Measurements from ENCODE around the gene TMEM86B. TPM values are rescaled to one million over a fixed set of nuclear protein-coding genes. Genes with fewer than 3 reads are reported as not detected.
"Not testable (repeated sequence)": the region's sequence is repeated elsewhere in the genome, so short reads cannot be mapped to it uniquely, and the experiment has no call there.

Gene TMEM86B
- total RNA-seq, 1 experiment from 2014 or later: 0.16 TPM

DNA sequence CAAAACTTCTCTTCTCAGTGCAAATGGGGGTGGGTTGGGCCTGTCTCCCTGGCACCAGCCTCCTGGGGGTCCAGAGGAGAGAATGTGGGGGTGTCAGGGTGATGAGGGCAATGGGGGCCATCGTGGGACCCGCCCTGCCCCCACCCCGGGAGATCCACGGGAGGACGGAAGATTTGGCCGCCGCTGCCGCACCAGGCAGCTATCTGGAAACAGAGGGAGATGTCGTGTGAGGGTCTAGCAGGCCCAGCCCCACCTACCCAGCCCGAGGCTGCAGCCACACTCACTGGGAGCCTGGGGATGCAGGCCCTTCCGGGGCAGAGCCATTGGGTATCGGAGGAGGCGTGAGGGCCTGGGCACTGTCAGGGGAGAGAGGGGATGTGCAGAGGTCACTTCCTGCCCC is 1.8 kb upstream of the TMEM86B start:
- Histone ChIP-seq H3K36me3 (peaks cover 56% of the 10 kb centered on the region), H3K4me3 (no peak overlapping the region), H3K9me3 (no peaks in the 10 kb centered on the region), H3K27me3 (no peaks in the 10 kb centered on the region)
- DNase-seq: no peak

- Histone ChIP-seq H3K9me3 (no peaks in the 10 kb centered on the region), H3K27me3 (no peaks in the 10 kb centered on the region), H3K4me3 (no peak overlapping the region), H3K36me3 (peaks cover 54% of the 10 kb centered on the region)
- DNase-seq: no peak
Observed at GRCh38 chr19:55229789-55230182, 1.2 kb upstream of the TMEM86B start.

DNA sequence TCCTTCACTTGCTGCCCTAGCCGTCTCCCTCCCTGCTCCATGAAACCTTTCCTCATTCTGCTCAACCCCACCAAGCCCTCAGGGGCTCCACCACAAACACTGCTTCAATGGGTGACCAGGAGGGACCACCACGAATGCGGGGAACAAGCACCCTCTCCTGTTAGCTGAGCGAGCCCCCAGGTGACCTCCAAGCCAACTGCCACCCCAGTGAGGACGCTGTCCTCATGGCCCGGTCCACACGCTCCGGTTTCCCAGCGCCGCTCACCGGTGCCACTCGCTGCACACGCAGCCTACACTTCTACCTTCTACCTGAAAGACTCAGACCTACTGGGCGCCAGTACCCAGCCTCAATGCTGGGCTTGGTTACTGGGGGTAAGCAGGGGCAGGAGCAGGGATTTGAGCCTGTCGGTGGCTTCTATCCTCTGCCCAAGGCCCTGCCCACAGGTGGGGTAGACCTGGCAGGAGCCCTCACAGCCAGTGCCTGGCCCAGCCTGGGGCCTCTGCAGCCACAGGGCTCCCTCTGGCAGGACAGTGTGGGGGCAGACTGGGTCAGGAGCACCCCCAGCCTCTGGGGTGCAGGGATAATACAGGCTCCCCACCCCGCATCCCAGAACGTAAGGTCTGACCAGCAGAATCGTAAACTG is 704 bp upstream of the TMEM86B start:
- Histone ChIP-seq H3K36me3 (peaks cover 51% of the 10 kb centered on the region), H3K9me3 (no peaks in the 10 kb centered on the region), H3K27me3 (no peaks in the 10 kb centered on the region), H3K4me3 (no peak overlapping the region)
- DNase-seq: no peak

- peaks cover 39% of the 10 kb centered on the region for H3K36me3 ChIP-seq
- H3K9me3 ChIP-seq: no peaks in the 10 kb centered on the region
- DNase-seq: no peak
- H3K4me3 ChIP-seq: no peak overlapping the region
- H3K27me3 ChIP-seq: no peaks in the 10 kb centered on the region
Observed at GRCh38 chr19:55228015-55228391, 560 bp downstream of the TMEM86B start.

- peaks cover 33% of the 10 kb centered on the region for H3K36me3 ChIP-seq
- H3K4me3 ChIP-seq: no peak overlapping the region
- no peak for DNase-seq
- H3K9me3 ChIP-seq: no peaks in the 10 kb centered on the region
- no peaks in the 10 kb centered on the region for H3K27me3 ChIP-seq
Observed at GRCh38 chr19:55227241-55228014, 1.1 kb downstream of the TMEM86B start.

DNA sequence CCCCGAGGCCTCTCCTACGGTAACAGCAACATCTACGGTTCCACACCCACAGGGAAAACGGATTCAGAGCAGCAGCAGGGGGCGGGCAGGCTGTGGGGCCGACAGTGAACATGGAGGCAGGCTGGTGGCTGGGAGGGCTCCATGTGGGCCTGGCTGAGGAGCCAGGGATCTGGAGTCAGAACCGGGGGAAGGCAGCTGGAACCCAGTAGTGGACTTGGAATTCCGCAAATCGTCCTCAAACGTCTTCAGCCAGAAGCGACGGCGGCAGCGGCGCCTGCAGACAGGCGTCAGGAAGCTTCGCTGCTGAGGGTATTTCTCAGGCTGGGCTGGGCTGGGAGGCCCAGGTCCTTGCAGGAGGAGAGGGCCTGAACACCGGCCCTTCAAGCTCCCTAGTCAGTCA is 1.8 kb downstream of the TMEM86B start:
- Histone ChIP-seq H3K27me3 (no peaks in the 10 kb centered on the region), H3K9me3 (no peaks in the 10 kb centered on the region), H3K36me3 (peaks cover 28% of the 10 kb centered on the region), H3K4me3 (no peak overlapping the region)
- DNase-seq: no peak

GRCh38 chr19:55226273-55226672 is 2.3 kb downstream of the TMEM86B start:
- Histone ChIP-seq H3K36me3 (peaks cover 23% of the 10 kb centered on the region), H3K4me3 (no peak overlapping the region), H3K9me3 (no peaks in the 10 kb centered on the region), H3K27me3 (no peaks in the 10 kb centered on the region)
- no peak for DNase-seq

GRCh38 chr19:55225415-55225958 is 3.1 kb downstream of the TMEM86B start:
- H3K9me3 ChIP-seq: peaks cover 4% of the 10 kb centered on the region; the same call in 1 of the 2 replicates
- DNase-seq: no peak
- peaks cover 20% of the 10 kb centered on the region for H3K36me3 ChIP-seq

GRCh38 chr19:55224679-55225414 is 3.7 kb downstream of the TMEM86B start:
- peaks cover 17% of the 10 kb centered on the region for H3K36me3 ChIP-seq
- not testable (repeated sequence) for H3K9me3 ChIP-seq, H3K4me3 ChIP-seq, DNase-seq, H3K27me3 ChIP-seq

More at GRCh38 chr19:55225415-55225958, 3.1 kb downstream of the TMEM86B start:
- Histone ChIP-seq H3K27me3 (no peaks in the 10 kb centered on the region), H3K4me3 (no peak overlapping the region)

DNA sequence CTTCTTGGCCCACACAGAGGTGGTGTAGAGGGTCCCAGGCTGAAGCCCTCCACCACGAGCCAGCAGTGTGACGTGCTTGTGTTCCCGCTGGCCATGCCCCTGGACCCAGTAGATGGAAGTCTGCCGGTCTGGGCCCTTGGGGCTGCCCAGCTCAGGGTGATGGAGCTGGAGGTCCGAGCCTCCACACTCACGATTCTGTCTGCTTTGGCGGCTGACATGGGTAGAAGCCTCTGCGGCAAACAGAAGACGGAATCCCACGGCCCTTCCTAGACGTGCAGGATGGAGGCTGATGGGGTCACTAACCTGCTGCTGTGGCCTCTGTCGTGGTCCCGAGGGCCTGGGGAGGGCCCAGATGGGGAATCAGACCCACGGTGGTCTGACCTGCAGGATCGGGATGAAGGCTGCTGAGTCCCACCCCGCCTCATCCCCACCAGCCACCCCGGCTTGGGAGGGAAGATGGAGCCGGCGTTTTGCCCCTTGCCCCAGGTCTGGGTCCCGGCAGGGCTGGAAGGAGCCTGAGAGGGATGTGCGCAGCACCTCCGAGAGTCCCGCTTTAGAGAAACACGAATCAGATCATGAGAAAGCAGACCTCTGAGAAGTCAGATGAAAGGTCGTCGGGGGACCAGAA is 4.4 kb downstream of the TMEM86B start:
- no peak for DNase-seq
- no peaks in the 10 kb centered on the region for H3K27me3 ChIP-seq
- peaks cover 6% of the 10 kb centered on the region; the same call in 1 of the 2 replicates for H3K9me3 ChIP-seq
- no peak overlapping the region for H3K4me3 ChIP-seq
- peaks cover 10% of the 10 kb centered on the region for H3K36me3 ChIP-seq

DNA sequence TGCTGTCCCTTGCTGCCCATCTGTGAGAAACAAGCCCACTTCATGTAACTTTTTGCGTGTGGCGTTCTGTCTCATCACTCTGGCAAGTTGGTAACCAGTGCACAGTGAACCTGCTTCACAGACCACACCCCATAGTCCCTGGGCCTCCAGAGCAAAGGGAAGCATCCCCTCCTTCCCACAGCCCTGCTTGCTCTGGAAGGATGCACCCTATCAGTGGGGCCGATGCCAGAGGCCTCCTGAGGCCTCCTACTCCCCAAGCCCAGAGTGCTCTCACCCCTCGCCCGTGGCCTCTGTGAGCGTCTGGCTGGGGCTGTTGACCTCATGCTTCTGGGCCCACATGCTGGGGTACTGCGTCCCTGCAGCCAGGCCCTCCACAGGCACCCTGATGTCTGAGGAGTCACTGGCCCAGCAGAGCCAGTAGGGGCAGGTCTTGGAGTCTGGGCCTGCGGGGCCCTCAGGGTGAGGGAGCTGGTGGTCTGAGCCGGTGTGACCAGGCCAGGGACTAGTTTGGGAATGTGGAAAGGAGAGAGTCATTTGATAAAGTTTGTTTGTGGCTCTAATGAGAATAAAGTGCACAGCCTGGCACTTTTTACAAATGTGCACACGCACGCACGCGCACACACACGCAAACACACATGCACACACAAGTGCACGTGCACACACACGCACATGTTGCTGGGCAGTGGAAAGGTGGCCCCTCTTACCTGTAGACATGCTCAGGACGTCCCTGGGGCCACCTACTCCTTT is 5.1 kb downstream of the TMEM86B start:
- H3K36me3 ChIP-seq: peaks cover 9% of the 10 kb centered on the region
- peaks cover 6% of the 10 kb centered on the region; the same call in 1 of the 2 replicates for H3K9me3 ChIP-seq
- no peak for DNase-seq
- H3K27me3 ChIP-seq: no peaks in the 10 kb centered on the region
- H3K4me3 ChIP-seq: no peak overlapping the region

- no peak for DNase-seq
Observed at GRCh38 chr19:55220525-55220924, 8.0 kb downstream of the TMEM86B start.

GRCh38 chr19:55216461-55217198 is 11.9 kb downstream of the TMEM86B start:
- Histone ChIP-seq H3K36me3 (0 out of 2 replicates have a peak, but pooled peaks cover 2% of the 10 kb centered on the region), H3K9me3 (peaks cover 6% of the 10 kb centered on the region; the same call in 1 of the 2 replicates), H3K27me3 (no peaks in the 10 kb centered on the region), H3K4me3 (peak overlapping the region; percentile 45)
- DNase-seq: peak; percentile 99

More at GRCh38 chr19:55220525-55220924, 8.0 kb downstream of the TMEM86B start:
- Histone ChIP-seq H3K4me3 (no peak overlapping the region), H3K9me3 (peaks cover 6% of the 10 kb centered on the region; the same call in 1 of the 2 replicates), H3K27me3 (no peaks in the 10 kb centered on the region), H3K36me3 (peaks cover 2% of the 10 kb centered on the region; the same call in 1 of the 2 replicates)

DNA sequence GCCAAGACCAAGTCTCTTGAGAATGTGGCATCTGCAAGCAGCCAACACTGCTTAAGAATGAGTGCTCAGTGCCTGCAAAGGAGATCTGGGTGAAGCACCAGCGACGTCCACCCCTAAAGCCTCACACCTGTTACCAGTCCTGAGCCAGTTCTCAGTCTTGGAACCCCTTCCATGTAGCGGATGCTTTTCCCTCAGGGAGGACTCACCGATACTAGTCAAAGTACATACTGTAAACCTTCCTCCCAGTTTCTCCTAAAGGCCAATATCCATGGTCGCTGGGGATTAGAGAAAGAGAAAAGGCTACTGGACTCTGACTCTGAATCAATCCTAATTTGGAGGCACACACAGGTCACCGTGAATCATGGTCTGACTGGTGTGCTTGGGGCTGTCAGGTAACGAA is 15.0 kb downstream of the TMEM86B start:
- H3K4me3 ChIP-seq: no peak overlapping the region
- no peaks in the 10 kb centered on the region for H3K9me3 ChIP-seq
- no peak for DNase-seq
- no peaks in the 10 kb centered on the region for H3K36me3 ChIP-seq
- no peaks in the 10 kb centered on the region for H3K27me3 ChIP-seq

GRCh38 chr19:55212447-55212846 is 16.1 kb downstream of the TMEM86B start:
- H3K27me3 ChIP-seq: no peaks in the 10 kb centered on the region
- no peak overlapping the region for H3K4me3 ChIP-seq
- H3K36me3 ChIP-seq: no peaks in the 10 kb centered on the region
- no peaks in the 10 kb centered on the region for H3K9me3 ChIP-seq
- DNase-seq: peak; percentile 74
